ENCODE data around the gene ZNRF3. TPM values are rescaled to one million over a fixed set of nuclear protein-coding genes. Genes with fewer than 3 reads are reported as not detected.
"Not testable (repeated sequence)": the region's sequence is repeated elsewhere in the genome, so short reads cannot be mapped to it uniquely, and the experiment has no call there.

The ZNRF3 gene
- total RNA-seq, 1 donor from 2014 or later: 7.3 TPM

- DNase-seq (ENCODE audit: low spot score in 2 of 2) (no peak), FAIRE-seq (no peak)
Observed at GRCh38 chr22:28927630-28928029, 44.3 kb downstream of the ZNRF3 start.

GRCh38 chr22:28929197-28929596 is 45.8 kb downstream of the ZNRF3 start:
- FAIRE-seq (no peak), DNase-seq (ENCODE audit: low spot score in 2 of 2) (no peak)

GRCh38 chr22:28930357-28931007 is 47.1 kb downstream of the ZNRF3 start:
- FAIRE-seq (no peak), DNase-seq (ENCODE audit: low spot score in 2 of 2) (no peak)

GRCh38 chr22:28931844-28932567 is 48.6 kb downstream of the ZNRF3 start:
- DNase-seq (ENCODE audit: low spot score in 2 of 2) (no peak), FAIRE-seq (no peak)

GRCh38 chr22:28933321-28933720 is 49.9 kb downstream of the ZNRF3 start:
- no peak for DNase-seq (ENCODE audit: low spot score in 2 of 2)
- FAIRE-seq: no peak

GRCh38 chr22:28934026-28934425 is 50.7 kb downstream of the ZNRF3 start:
- FAIRE-seq (no peak), DNase-seq (ENCODE audit: low spot score in 2 of 2) (no peak)

GRCh38 chr22:28935140-28935539 is 51.8 kb downstream of the ZNRF3 start:
- DNase-seq (ENCODE audit: low spot score in 2 of 2) (no peak), FAIRE-seq (no peak)

- no peak for FAIRE-seq
- no peak for DNase-seq (ENCODE audit: low spot score in 2 of 2)
Observed at GRCh38 chr22:28935713-28936112, 52.3 kb downstream of the ZNRF3 start.

GRCh38 chr22:28936200-28936599 is 52.8 kb downstream of the ZNRF3 start:
- no peak for DNase-seq (ENCODE audit: low spot score in 2 of 2)
- FAIRE-seq: no peak

- FAIRE-seq: no peak
- no peak for DNase-seq (ENCODE audit: low spot score in 2 of 2)
Observed at GRCh38 chr22:28937206-28938025, 54.0 kb downstream of the ZNRF3 start.

- FAIRE-seq (no peak), DNase-seq (ENCODE audit: low spot score in 2 of 2) (no peak)
Observed at GRCh38 chr22:28938286-28938833, 55.0 kb downstream of the ZNRF3 start.

- no peak for DNase-seq (ENCODE audit: low spot score in 2 of 2)
- no peak for FAIRE-seq
Observed at GRCh38 chr22:28939394-28939793, 56.0 kb downstream of the ZNRF3 start.

GRCh38 chr22:28939932-28940331 is 56.6 kb downstream of the ZNRF3 start:
- FAIRE-seq (no peak), DNase-seq (ENCODE audit: low spot score in 2 of 2) (no peak)

- FAIRE-seq (no peak), DNase-seq (ENCODE audit: low spot score in 2 of 2) (no peak)
Observed at GRCh38 chr22:28940441-28940840, 57.1 kb downstream of the ZNRF3 start.

- FAIRE-seq: no peak
- no peak for DNase-seq (ENCODE audit: low spot score in 2 of 2)
Observed at GRCh38 chr22:28942333-28942732, 59.0 kb downstream of the ZNRF3 start.

- FAIRE-seq (no peak), DNase-seq (ENCODE audit: low spot score in 2 of 2) (no peak)
Observed at GRCh38 chr22:28942801-28943500, 59.6 kb downstream of the ZNRF3 start.

GRCh38 chr22:28943501-28943879 is 60.1 kb downstream of the ZNRF3 start:
- FAIRE-seq (no peak), DNase-seq (ENCODE audit: low spot score in 2 of 2) (no peak)

GRCh38 chr22:28947125-28947524 is 63.8 kb downstream of the ZNRF3 start:
- no peak for FAIRE-seq

GRCh38 chr22:28948424-28948823 is 65.1 kb downstream of the ZNRF3 start:
- FAIRE-seq: no peak
- DNase-seq (ENCODE audit: low spot score in 2 of 2): no peak

More at GRCh38 chr22:28947125-28947524, 63.8 kb downstream of the ZNRF3 start:
- no peak for DNase-seq (ENCODE audit: low spot score in 2 of 2)

- DNase-seq (ENCODE audit: low spot score in 2 of 2): not testable (repeated sequence)
Observed at GRCh38 chr22:28948860-28949551, 65.6 kb downstream of the ZNRF3 start.

More at GRCh38 chr22:28948860-28949551, 65.6 kb downstream of the ZNRF3 start:
- FAIRE-seq: not testable (repeated sequence)
